ENCODE results near the gene FOXN3. TPM values are rescaled to one million over a fixed set of nuclear protein-coding genes. Genes with fewer than 3 reads are reported as not detected.

Gene FOXN3
- polyA plus RNA-seq, 4 donors: 30.0 to 55.8 (median 33.2) TPM

GRCh38 chr14:89146274-89146673, 270.8 kb downstream of the FOXN3 start:
- no peak for DNase-seq (ENCODE audit: low read depth in 4 of 4, low spot score in 3 of 4)

DNA sequence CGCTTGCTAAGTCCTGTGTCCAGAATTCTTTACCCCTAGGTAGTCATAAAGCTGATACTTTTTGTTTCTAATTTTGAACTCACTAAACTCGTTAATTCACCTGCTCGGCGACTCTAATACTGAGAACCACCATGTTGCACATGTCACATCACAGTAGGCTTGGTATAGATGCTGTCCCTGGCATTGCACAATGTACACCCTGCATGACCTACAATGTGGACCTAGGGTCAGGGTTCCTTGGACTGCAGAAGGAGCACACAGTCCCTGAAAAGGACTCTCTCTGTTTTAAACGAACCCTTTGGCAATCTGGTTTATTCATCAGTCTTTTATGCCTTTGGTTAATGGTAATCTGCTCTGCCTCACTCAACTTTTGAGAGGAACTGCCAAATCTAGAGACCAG, 272.4 kb downstream of the FOXN3 start:
- DNase-seq (ENCODE audit: low read depth in 4 of 4, low spot score in 3 of 4): no peak

- DNase-seq (ENCODE audit: low read depth in 4 of 4, low spot score in 3 of 4): no peak
Observed at GRCh38 chr14:89144066-89144465, 273.0 kb downstream of the FOXN3 start.

DNA sequence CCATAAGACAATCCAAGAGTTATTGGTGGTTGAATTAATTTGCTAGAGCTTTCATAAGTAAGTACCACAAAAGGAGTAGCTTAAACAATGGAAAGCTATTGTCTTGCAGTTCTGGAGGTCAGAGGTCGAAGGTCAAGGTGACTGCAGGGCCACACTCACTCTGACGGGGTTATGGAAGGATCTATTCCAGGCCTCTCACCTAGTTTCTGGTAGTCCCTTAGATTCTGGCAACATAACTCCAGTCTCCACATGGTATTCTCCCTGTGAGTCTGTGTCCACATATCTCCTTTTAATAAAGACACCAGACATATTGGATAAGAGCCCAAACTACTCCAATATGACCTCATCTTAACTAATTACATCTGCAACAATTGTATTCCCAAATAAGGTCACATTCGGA, 273.4 kb downstream of the FOXN3 start:
- no peak for DNase-seq (ENCODE audit: low read depth in 4 of 4, low spot score in 3 of 4)

GRCh38 chr14:89142366-89142765, 274.7 kb downstream of the FOXN3 start:
- no peak for DNase-seq (ENCODE audit: low read depth in 4 of 4, low spot score in 3 of 4)

DNA sequence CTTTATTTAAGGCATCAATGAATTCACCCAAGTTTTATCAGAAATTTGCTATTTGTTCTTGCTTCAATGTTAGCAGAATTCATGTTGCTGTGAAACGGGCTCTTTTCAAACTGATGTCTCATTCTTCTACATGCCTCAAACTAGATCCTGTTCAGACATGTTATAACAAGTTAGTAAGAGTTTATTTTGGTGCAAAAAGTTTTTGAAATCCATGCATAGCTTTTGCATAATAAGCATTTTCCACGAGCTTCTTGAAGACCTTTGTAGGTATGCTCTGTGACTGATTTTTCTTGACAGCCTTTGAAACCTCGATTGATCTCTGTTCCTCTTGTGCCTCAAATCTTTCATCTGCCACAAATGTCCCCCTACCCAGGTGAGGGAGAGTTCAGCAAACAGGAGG, 275.2 kb downstream of the FOXN3 start:
- DNase-seq (ENCODE audit: low read depth in 4 of 4, low spot score in 3 of 4): no peak

GRCh38 chr14:89140326-89140725, 276.7 kb downstream of the FOXN3 start:
- DNase-seq (ENCODE audit: low read depth in 4 of 4, low spot score in 3 of 4): no peak

DNA sequence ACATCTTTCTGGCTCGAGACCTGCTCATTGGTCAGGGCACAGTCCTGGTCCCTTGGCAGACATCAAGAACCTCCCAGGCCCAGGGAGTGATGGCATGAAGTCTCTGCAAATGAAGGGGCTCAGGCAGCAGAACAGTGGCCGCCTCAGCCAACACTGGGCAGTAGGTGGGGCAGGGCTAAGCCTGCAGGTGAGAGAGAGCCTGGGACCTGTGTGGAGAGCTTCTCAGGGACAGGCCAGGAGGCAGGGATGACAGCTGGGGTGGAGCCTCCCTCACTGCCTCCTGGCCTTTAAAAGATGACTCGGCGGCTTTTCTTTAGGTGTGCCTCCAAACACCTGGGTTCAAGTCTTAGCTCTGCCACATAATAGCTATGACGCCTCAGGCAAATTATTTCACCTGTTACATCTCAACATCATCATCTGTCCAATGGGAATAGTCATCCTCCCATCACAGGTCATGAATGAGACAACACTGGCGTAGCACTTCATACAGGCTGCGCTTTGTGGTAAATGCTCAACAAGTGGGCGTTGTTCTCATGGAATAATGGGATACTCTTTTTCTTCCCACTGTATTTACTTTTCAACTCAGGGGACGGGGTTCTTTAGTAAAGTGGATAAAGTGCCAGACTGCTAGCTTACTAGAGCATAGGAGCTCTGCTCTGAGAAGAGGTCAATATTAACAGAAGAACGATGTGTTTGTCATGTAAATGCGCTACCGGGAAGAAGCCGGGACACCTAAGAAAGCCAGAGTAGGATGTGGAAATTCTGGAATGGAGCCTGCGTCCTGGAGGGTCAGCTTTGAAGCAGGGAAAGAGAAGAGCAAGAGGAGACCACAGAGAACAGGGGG, 277.4 kb downstream of the FOXN3 start:
- no peak for DNase-seq (ENCODE audit: low read depth in 4 of 4, low spot score in 3 of 4)

GRCh38 chr14:89138846-89139245, 278.2 kb downstream of the FOXN3 start:
- DNase-seq (ENCODE audit: low read depth in 4 of 4, low spot score in 3 of 4): no peak

DNA sequence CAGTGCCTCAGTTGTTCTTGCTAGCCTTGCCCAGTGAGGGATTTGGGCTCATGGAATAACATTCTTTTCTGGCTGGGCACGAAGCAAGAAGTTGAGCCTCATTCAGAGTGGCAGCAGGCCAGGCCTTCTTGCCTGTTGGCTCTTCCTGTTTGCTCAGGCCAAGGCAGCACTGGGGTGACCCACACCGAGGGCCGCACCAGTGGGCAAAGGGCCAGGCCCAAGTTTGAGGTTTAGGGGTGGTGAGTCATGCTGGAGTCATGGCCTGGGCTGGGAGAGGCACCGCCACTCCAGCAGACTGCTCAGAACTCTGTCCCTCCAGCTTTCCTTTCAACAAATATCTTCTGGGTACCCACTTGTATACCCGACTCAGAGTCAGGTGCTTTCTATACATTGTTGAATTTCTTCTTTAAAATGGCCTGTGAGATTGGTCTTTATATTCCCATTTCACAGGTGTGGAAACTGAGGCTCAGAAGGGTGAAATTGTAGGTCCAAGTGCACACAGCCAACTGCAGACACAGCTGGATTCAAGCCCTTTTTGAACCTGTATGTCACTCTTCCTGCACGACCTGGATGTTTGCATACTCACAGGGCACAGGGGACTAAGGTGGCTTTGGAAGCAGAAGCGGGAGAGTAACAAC, 279.4 kb downstream of the FOXN3 start:
- DNase-seq (ENCODE audit: low read depth in 4 of 4, low spot score in 3 of 4): no peak

GRCh38 chr14:89136587-89136986, 280.4 kb downstream of the FOXN3 start:
- no peak for DNase-seq (ENCODE audit: low read depth in 4 of 4, low spot score in 3 of 4)

DNA sequence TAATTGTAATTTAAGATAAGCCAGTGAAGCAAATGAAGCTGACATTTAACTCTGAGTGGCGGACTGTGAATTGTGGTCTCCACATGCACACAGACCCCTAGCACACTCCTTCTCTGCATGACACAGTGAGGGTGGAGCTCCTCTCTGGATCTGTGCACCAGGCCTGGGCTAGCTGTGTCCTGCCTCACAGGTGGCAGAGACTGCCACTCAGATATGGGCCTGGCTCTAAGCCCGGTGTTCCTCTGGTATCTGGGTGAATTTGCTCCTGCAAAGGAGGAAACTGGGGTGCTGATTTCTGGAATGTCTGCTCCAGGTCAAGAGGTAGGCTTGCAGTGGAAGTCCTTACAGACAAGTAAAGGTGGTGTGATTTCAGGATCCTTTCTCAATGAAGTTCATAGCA, 282.4 kb downstream of the FOXN3 start:
- DNase-seq (ENCODE audit: low read depth in 4 of 4, low spot score in 3 of 4): no peak

- no peak for DNase-seq (ENCODE audit: low read depth in 4 of 4, low spot score in 3 of 4)
Observed at GRCh38 chr14:89131004-89131750, 285.9 kb downstream of the FOXN3 start.

DNA sequence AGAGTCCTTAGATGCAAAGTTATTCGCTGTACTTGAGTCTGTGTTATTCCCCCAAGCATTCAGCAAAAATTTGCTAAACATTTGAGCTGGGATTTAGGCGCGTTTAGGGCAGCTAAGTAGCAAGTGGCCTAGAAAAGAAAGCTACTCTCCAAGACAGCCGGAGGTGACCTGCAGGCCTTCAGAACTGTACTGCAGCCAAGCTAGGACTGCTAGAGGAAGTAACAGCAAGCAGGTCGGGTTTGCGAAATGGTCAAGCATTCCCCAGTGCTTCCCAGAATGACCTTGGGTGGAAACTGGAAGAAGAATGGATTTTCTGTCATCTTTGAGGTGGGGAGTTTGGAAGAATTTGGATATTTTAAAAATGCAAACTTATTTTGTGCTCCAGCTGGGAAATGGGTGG, 287.5 kb downstream of the FOXN3 start:
- no peak for DNase-seq (ENCODE audit: low read depth in 4 of 4, low spot score in 3 of 4)

GRCh38 chr14:89128311-89129026, 288.6 kb downstream of the FOXN3 start:
- DNase-seq (ENCODE audit: low read depth in 4 of 4, low spot score in 3 of 4): no peak

- no peak for DNase-seq (ENCODE audit: low read depth in 4 of 4, low spot score in 3 of 4)
Observed at GRCh38 chr14:89126461-89126860, 290.6 kb downstream of the FOXN3 start.

DNA sequence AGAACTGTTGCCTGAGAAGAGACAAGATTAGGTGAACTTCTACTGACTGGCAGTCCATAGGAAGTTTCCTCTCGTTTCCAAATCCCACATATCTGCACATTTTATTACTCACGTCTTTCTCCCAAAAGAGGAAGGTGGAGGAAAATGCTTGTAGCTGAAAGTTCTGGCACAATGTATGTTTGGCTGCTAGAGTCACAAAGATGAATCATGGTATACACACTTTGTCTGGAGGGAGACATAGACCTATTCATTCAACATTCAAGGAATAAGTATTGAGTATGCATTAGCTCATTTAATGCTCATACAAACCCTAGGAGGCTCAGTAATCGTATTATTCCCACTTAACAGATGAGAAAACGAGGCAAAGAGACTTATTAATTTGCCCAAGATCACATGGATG, 291.8 kb downstream of the FOXN3 start:
- no peak for DNase-seq (ENCODE audit: low read depth in 4 of 4, low spot score in 3 of 4)

DNA sequence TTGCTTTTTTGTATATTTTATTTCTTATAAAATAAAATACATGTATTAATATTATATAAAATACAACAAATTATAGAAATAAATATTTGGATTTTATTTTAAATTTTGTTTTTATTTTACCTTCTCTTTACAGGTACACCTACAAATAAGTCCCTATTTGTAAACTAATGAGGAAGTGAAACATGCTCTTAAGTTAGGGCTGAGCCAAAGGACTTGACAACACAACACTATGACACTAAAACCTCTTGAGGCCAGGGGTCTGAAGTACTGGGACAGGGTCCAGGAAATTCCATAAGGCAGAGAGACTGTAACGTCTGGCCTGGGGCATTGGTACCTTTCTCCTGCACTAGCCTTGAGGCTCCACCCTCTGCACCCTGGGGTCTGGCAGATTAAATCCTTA, 293.2 kb downstream of the FOXN3 start:
- DNase-seq (ENCODE audit: low read depth in 4 of 4, low spot score in 3 of 4): no peak

DNA sequence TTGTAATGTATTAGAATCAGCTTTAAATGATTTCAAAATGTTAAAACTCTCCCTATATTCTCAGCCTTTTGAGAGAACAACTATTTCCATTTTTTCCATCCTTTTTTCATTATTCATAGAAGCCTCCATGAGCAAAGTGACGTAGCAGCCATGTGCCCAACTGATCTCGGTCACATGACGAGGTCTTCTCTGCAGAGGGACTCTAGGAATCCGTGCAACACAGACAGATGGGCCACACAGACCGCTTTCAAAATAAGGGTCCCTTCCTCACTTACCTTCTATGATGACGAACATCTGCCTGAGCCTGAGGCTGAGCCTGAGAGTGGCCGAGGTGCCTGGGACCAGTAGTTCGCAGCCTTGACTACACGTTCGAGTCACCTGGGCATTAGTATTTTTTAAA, 293.8 kb downstream of the FOXN3 start:
- no peak for DNase-seq (ENCODE audit: low read depth in 4 of 4, low spot score in 3 of 4)

DNA sequence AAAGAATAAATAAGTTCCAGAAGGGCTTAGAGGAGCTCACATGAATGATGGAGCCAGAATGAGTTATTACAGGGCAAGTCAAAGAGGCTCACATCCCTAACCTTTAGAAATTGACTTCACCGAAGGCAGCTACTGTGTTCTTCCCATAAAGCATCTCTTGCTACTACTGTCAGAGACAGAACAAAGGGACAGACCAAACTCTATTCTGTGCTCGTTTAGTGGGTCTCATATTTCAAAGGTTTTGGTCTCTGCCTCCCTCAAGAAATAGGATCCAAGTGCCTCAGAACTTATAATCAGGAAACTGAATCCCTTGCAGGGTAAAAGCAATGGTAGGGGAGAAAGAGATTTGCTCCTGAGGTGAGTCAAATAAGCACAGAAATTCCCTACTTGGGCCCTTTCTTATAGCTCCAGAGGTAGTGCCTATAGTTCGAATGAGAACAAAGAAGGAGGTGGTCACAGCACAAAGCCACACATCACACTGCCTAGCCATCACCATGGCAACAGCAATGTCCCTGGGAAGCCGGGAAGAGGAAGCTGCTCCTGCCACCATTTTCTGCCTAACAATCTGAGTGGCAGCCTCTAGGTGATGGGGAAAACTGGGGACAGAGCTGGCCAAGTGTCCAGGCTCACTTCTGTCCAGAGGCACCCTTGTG, 294.9 kb downstream of the FOXN3 start:
- peak; percentile 23 to 47 (median 32) for DNase-seq (ENCODE audit: low read depth in 4 of 4, low spot score in 3 of 4)

Data from left renal pelvis (tissue), 4 donors.